ENCODE results near the gene DHRS1.

DHRS1 gene

GRCh38 chr14:24263848-24264247 lies 35.7 kb downstream of the DHRS1 start:
- no peak for DNase-seq (ENCODE audit: low spot score)

GRCh38 chr14:24262821-24263733 lies 36.5 kb downstream of the DHRS1 start, which contains the start of gene TGM1:
Gene TGM1, minus strand, starts transcription at chr14:24263177. Its CDS starts 825 bp downstream, at chr14:24262352.
- no peak for DNase-seq (ENCODE audit: low spot score)

GRCh38 chr14:24261969-24262327 lies 37.6 kb downstream of the DHRS1 start:
- no peak for DNase-seq (ENCODE audit: low spot score)

- no peak for DNase-seq (ENCODE audit: low spot score)
Observed at GRCh38 chr14:24261256-24261968, 38.2 kb downstream of the DHRS1 start.

GRCh38 chr14:24260780-24261157 lies 38.8 kb downstream of the DHRS1 start:
- DNase-seq (ENCODE audit: low spot score), result no peak

- no peak for DNase-seq (ENCODE audit: low spot score)
Observed at GRCh38 chr14:24260026-24260779, 39.4 kb downstream of the DHRS1 start.

- no peak for DNase-seq (ENCODE audit: low spot score)
Observed at GRCh38 chr14:24259282-24260025, 40.1 kb downstream of the DHRS1 start.

- no peak for DNase-seq (ENCODE audit: low spot score)
Observed at GRCh38 chr14:24258548-24259265, 40.9 kb downstream of the DHRS1 start.

- DNase-seq (ENCODE audit: low spot score), result no peak
Observed at GRCh38 chr14:24258119-24258518, 41.5 kb downstream of the DHRS1 start.

- DNase-seq (ENCODE audit: low spot score), result no peak
Observed at GRCh38 chr14:24256960-24257359, 42.6 kb downstream of the DHRS1 start.

GRCh38 chr14:24255931-24256711 lies 43.5 kb downstream of the DHRS1 start:
- DNase-seq (ENCODE audit: low spot score), result no peak

- DNase-seq (ENCODE audit: low spot score), result no peak
Observed at GRCh38 chr14:24255438-24255837, 44.1 kb downstream of the DHRS1 start.

- DNase-seq (ENCODE audit: low spot score), result no peak
Observed at GRCh38 chr14:24254630-24255392, 44.8 kb downstream of the DHRS1 start.

- no peak for DNase-seq (ENCODE audit: low spot score)
Observed at GRCh38 chr14:24253936-24254335, 45.6 kb downstream of the DHRS1 start.

GRCh38 chr14:24252289-24253124 lies 47.1 kb downstream of the DHRS1 start:
- no peak for DNase-seq (ENCODE audit: low spot score)

GRCh38 chr14:24251880-24252288 lies 47.7 kb downstream of the DHRS1 start:
- no peak for DNase-seq (ENCODE audit: low spot score)

- no peak for DNase-seq (ENCODE audit: low spot score)
Observed at GRCh38 chr14:24250354-24250753, 49.2 kb downstream of the DHRS1 start.

- no peak for DNase-seq (ENCODE audit: low spot score)
Observed at GRCh38 chr14:24249230-24250021, 50.2 kb downstream of the DHRS1 start.

Data from Ammon's horn (tissue), 1 donor.